ENCODE measurements around the gene XXYLT1.
"Not testable (repeated sequence)": the region's sequence is repeated elsewhere in the genome, so short reads cannot be mapped to it uniquely, and the experiment has no call there.

XXYLT1 gene

DNA sequence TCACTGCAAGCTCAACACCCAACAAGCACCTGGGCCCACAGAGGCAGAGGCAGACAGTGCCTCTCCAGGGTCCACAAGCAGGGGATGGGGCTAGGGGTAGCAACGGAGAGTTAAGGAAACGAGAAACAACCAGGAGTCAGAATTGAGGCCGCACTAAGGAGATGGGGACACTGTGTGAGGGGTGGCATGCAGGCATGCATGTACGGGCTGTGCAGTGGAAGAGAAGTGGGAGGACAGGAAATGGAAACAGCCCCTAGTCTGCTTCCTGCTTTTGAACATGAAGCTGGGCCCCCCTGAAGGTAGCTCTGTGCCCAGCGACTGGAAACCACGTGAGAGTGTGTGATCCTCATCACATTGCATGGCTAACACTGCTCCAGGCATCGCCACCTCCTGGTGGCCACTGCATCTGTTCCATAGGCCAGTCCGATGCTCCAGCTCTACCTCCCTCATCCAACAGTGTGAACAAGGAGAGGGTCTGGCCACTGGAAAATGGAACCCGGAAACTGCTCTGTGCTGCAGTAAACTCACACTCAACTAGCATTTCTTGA lies 44.0 kb downstream of the XXYLT1 start:
- DNase-seq (ENCODE audit: low spot score), result no peak

- no peak for DNase-seq (ENCODE audit: low spot score)
These were observed 44.5 kb downstream of the XXYLT1 start for GRCh38 chr3:195226445-195226844.

- no peak for DNase-seq (ENCODE audit: low spot score)
These were observed 45.9 kb downstream of the XXYLT1 start for GRCh38 chr3:195224980-195225580.

GRCh38 chr3:195224156-195224979 lies 46.6 kb downstream of the XXYLT1 start:
- DNase-seq (ENCODE audit: low spot score), result no peak

DNA sequence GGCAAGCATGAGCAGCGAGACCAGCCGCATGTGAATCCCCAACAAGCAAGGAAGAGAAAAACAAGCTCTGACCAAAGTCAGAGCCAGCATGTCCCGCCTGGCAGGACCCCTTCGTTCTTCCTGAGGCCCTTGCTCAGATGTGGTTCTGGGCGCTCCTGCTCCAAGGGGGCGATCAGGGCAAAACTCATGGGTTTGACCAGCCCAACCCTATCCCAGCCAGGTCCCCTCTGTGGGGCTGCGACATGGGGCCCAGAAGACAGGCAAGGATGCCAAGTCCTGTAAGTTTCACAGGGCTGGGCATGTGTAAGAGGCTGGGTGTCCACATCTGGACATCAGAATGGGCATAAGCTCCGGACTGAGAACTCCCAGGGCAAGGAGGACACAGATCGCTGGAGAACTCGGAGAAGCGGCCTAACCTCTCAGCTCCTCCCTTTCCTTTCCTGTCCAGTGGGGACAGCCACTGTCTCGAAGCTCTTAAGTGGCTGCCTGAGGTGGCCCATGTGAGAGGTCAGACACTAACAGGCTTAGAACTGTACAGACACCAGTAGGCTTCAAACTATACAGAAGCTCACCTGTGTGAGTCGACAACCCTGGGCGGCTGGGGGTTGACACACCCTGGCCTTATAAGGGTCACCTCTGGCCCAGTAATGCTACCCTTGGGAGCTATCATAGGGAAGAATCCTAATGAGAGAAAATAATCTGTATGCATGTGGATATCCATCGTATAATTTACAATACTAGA lies 48.9 kb downstream of the XXYLT1 start:
- DNase-seq (ENCODE audit: low spot score), result no peak

- no peak for DNase-seq (ENCODE audit: low spot score)
These were observed 49.7 kb downstream of the XXYLT1 start for GRCh38 chr3:195221015-195221853.

- DNase-seq (ENCODE audit: low spot score), result no peak
These were observed 51.4 kb downstream of the XXYLT1 start for GRCh38 chr3:195219351-195220230.

GRCh38 chr3:195218331-195218730 lies 52.6 kb downstream of the XXYLT1 start:
- DNase-seq (ENCODE audit: low spot score), result not testable (repeated sequence)

DNA sequence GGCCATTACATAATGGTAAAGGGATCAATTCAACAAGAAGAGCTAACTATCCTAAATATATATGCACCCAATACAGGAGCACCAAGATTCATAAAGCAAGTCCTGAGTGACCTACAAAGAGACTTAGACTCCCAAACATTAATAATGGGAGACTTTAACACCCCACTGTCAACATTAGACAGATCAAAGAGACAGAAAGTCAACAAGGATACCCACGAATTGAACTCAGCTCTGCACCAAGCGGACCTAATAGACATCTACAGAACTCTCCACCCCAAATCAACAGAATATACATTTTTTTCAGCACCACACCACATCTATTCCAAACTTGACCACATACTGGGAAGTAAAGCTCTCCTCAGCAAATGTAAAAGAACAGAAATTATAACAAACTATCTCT lies 55.4 kb downstream of the XXYLT1 start:
- not testable (repeated sequence) for DNase-seq (ENCODE audit: low spot score)

DNA sequence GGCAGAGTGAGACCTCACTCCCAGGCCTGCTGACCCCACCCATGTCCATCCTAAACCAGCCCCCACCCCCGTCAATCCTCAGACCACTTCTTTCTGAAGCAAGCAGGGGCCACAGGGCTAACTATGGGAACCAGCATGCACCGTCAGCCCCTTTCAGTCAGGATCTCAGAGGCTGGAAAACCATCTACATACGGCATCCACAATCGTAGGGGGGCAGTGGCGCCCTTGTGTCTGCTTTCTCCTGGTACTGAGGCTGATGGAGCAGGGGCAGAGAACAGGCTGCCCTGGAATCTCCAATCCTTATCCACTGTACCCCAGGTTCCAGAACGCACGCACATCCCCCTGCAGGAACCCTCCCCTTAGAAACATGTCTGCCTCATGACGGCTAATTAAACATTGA lies 56.6 kb downstream of the XXYLT1 start:
- DNase-seq (ENCODE audit: low spot score), result no peak

- no peak for DNase-seq (ENCODE audit: low spot score)
These were observed 57.2 kb downstream of the XXYLT1 start for GRCh38 chr3:195213639-195214315.

DNA sequence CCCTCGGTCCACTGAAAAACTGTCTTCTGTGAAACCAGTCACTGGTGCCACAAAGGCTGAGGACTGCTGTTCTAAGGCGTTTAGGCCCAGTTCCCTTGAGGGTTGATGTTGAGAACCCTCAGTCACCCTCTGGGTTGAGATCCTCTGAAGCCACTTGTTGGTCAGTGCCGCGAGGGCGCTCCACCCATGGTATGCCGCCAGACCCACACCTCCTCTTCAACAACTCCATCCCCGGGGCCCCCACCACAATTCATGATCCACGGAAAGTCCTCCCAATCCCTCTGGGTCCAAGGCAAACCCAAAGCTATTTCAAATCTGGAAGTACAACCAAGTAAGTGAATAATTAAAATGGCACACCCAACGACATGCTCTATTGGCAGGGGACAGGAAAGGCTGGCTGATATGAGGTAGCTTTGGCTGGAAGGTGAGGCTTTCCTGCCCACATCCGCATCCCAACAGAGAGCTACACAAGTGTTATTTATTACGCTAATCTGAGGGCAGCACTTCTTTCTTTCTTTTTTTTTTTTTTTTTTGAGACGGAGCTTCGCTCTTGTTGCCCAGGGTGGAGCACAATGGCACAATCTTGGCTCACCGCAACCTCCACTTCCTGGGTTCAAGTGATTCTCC lies 58.1 kb downstream of the XXYLT1 start:
- DNase-seq (ENCODE audit: low spot score), result no peak

DNA sequence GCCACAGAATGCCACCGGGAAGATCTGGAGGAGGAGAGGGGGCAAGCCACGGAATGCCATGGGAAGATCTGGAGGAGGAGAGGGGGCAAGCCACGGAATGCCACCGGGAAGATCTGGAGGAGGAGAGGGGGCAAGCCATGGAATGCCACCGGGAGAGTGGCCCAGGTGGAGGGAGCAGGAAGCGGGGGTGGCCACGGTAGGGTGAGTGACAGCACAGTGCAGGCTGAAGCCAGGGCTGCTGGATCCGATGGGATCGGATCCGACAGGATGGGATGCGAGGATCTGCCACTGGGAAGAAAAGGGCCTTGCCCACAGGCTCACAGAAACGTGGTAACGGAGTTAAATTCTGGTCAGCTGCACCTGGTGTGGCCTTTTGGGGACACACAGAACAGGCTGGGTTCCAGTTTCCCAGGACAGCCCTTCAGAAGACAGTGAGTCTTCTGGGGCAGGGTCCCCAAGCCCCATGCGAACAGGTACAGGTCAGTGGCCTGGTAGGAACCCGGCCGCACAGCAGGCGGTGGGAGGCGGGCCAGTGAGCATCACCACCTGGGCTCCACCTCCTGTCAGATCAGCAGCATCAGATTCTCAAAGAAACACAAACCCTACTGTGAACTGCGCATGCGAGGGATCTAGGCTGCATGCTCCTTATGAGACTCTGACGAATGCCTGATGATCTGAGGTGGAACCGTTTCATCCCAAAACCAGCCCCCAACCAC lies 58.8 kb downstream of the XXYLT1 start:
- DNase-seq (ENCODE audit: low spot score), result no peak

GRCh38 chr3:195210266-195210973 lies 60.5 kb downstream of the XXYLT1 start:
- no peak for DNase-seq (ENCODE audit: low spot score)

- DNase-seq (ENCODE audit: low spot score), result no peak
These were observed 61.1 kb downstream of the XXYLT1 start for GRCh38 chr3:195209847-195210265.

DNA sequence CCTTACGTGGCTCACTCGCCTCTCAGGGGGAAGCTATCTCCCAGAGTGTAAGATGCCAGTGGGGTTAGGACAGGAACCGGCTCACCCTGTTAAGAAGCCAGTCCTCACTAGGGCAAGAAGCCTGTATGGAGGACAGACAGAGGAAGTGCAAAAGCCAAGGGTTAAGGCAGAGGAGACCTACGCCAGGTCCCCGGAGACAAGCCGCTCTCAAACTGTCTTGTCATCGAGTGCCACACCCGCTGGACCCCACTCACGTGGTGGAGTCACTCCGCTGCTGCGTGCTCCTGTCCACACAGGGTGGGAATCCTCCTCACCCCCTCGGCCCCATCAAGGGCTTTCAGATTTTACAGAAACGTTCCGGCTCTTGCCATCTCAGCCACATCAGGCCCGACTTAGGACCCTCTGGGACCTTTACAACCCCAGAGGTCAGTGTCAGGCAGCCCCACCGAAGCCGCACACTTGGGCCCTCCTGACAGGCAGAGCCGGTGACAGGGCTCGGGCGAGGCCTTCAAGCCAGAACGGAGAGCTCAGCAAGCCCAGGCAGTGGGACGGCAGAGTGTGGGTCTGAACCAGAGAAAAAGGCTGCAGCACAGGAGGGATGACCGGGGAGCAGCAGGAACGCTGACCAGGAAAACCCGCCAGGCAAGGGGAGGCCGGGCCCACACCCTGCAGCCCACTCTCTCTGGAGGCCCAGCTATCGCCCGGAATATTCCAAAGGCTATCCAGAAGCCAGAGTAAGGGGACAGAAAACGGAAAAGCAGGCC lies 61.7 kb downstream of the XXYLT1 start:
- no peak for DNase-seq (ENCODE audit: low spot score)

DNA sequence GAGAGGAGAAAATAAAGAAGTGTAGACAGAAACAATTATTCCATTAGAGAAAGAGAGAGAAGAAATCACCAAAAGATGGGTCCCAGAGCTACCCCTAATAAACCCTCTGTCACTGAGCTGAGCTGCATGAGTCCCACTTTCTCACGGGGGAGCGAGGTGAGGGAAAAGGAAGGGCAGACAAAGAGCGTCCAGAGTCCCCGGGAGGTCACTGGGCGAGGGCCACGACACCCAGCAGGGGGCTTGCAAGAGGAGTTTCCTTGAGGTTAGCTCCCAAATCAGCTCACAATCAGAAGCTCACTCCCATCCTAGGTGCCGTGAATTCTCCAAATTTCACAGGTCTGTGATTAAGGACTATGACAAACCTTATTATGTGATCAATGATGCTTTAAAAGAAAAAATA lies 62.3 kb downstream of the XXYLT1 start:
- no peak for DNase-seq (ENCODE audit: low spot score)

- DNase-seq (ENCODE audit: low spot score), result peak; percentile 45
These were observed 62.8 kb downstream of the XXYLT1 start for GRCh38 chr3:195208183-195208582.
